ENCODE data around the gene IL1RN. TPM values are rescaled to one million over a fixed set of nuclear protein-coding genes. Genes with fewer than 3 reads are reported as not detected.

The IL1RN gene
- total and polyA plus RNA-seq, 2 of the 13 experiments (the other 11 are each of a cell fraction or from before 2014, with no cell fraction given): 21.2 to 101 TPM

- no peak for TF ChIP-seq HOXA7 (CRISPR knock-in tag; IDR thresholded peaks at IDR 0.05)
- no peak for TF ChIP-seq ZNF510 (CRISPR knock-in tag; IDR thresholded peaks at IDR 0.05; ENCODE audit: low read depth)
- no peak for TF ChIP-seq ZNF460 (CRISPR knock-in tag; IDR thresholded peaks at IDR 0.05; ENCODE audit: borderline replicate concordance)
- TF ChIP-seq ZFP1 (CRISPR knock-in tag; IDR thresholded peaks at IDR 0.05): no peak
- 0 out of 2 replicates have a peak, but pooled peaks have one; percentile 10 for TF ChIP-seq PPARG (CRISPR knock-in tag; conservative IDR thresholded peaks at IDR 0.05)
- no peak for TF ChIP-seq ISX (CRISPR knock-in tag; conservative IDR thresholded peaks at IDR 0.05)
- peak; percentile 45; the same call in 1 of the 2 replicates for TF ChIP-seq FOXJ3 (CRISPR knock-in tag; IDR thresholded peaks at IDR 0.05; ENCODE audit: borderline replicate concordance)
- TF ChIP-seq LRRFIP1 (CRISPR knock-in tag; conservative IDR thresholded peaks at IDR 0.05): no peak
- TF ChIP-seq DPF2 (CRISPR knock-in tag; IDR thresholded peaks at IDR 0.05; ENCODE audit: borderline replicate concordance, low read depth): no peak
- TF ChIP-seq SALL1 (CRISPR knock-in tag; IDR thresholded peaks at IDR 0.05): peak; percentile 27; the same call in 1 of the 2 replicates
- TF ChIP-seq RBAK (CRISPR knock-in tag; IDR thresholded peaks at IDR 0.05): no peak
- TF ChIP-seq ZNF841 (CRISPR knock-in tag; IDR thresholded peaks at IDR 0.05; ENCODE audit: borderline replicate concordance): no peak
- no peak for TF ChIP-seq NFE2L1 (CRISPR knock-in tag; IDR thresholded peaks at IDR 0.05; ENCODE audit: borderline replicate concordance)
- TF ChIP-seq ZNF407 (CRISPR knock-in tag; IDR thresholded peaks at IDR 0.05; ENCODE audit: not compliant biosample characterization): no peak
- no peak for TF ChIP-seq ZSCAN25 (CRISPR knock-in tag; IDR thresholded peaks at IDR 0.05)
- no peak for TF ChIP-seq GFI1 (CRISPR knock-in tag; IDR thresholded peaks at IDR 0.05; ENCODE audit: borderline replicate concordance)
Measured at GRCh38 chr2:113138428-113139322, 11.3 kb downstream of the IL1RN start (continued).
